HG02763 (cell line): ENCODE measurements around the gene PLEKHA5.
"Not testable (repeated sequence)": the region's sequence is repeated elsewhere in the genome, so short reads cannot be mapped to it uniquely, and the experiment has no call there.

ENCODE experiments used
- ATAC-seq: cut with Tn5 transposase; IDR thresholded peaks from one replicate; pipeline ENCODE4 v1.9.1; 2021; ENCODE audit warnings: mild to moderate bottlenecking, moderate library complexity; ENCODE audit not compliant: unreplicated experiment

The PLEKHA5 gene

GRCh38 chr12:19305621-19306020 is 176.1 kb downstream of the PLEKHA5 start:
- ATAC-seq = not testable (repeated sequence)

GRCh38 chr12:19306366-19306765 is 176.8 kb downstream of the PLEKHA5 start:
- ATAC-seq = no peak

GRCh38 chr12:19307451-19307850 is 177.9 kb downstream of the PLEKHA5 start:
- no peak for ATAC-seq

- no peak for ATAC-seq
Measured at GRCh38 chr12:19311165-19311564, 181.6 kb downstream of the PLEKHA5 start.

DNA sequence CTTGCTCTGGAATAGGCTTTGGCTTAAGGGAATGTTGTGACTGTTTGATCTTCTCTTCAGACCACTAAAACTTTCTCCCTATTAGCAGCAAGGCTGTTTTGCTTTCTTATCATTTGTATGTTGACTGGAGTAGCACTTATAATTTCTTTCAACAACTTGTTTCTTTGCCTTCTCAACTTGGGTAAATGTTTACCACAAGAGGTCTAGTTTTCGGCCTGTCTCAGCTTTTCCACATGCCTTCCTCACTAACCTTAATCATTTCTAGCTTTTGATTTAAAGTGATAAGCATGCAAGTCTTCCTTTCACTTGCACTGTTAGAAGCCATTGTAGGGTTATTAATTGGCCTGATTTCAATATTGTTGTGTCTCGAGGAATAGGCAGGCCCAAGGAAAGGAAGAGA is 183.1 kb downstream of the PLEKHA5 start:
- ATAC-seq = no peak

DNA sequence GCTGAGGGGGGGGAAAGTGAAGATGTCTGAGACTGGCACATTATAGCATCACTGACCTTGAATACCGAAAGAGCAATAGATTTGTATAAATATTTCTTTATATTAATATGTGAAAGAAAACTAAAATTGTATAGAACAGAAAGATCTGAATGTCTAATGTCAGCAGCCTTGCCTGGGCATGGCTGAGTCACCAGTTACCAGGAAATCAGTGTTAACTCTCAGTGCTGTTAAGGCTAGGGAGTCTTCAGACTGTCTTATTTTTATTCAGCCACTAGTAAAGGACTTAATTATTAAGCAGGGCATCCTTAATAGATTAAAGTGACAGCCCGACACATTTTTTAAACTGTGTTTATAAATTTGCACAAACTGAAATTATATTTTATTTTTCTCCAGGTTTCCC is 186.9 kb downstream of the PLEKHA5 start:
- ATAC-seq = no peak

DNA sequence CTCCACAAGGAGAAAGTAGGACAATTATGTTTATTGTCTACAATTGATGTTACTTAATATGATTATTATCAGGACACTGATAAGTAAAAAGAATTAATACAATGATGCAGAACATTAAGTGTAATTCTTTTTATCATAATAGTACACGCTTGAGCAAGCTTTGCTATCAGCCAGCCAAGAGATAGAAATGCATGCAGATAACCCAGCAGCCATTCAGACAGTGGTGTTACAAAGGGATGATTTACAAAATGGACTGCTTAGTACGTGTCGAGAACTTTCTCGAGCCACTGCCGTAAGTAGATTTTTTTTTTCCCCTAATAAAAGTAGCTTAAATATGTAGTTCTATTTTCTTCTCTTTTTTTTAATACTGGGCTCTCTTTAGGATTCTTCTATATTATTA is 192.8 kb downstream of the PLEKHA5 start:
- no peak for ATAC-seq

DNA sequence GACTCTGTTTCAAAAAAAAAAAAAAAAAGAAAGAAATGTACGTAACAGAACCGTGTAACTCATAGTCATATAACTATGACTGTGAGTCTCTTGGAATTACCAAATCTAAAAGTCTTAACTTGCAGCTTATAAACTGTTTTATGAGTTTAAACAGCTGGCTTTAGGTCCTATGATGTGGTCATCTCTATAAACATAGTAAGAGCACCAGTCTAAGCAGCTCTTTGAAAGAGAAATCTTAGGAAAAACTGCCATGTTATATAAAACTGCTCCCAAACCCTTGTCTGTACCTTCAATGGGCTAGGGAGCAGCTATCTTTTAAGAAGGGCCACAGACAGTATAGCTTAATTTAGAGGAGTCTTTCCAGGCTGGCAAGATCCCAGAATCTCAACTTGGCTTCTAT is 194.3 kb downstream of the PLEKHA5 start:
- no peak for ATAC-seq

DNA sequence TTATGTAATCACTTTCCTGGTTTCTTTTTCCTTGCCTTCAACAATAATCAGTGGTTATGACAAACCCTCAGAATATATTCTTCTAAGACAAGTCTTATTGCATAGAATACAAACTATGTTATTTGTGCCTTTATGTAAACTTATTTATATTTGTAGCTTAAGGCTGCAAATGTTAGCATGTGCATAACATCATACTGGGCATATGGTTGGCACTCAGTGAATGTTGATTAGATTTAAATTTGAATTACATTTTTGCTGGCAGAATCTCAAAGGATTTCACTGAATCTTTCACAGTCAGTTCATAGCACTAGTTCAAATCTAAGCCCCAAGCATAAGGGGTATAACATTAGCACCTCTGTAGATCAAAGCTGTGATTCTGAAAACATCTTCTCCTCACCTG is 196.6 kb downstream of the PLEKHA5 start:
- no peak for ATAC-seq

GRCh38 chr12:19332196-19332595 is 202.7 kb downstream of the PLEKHA5 start:
- ATAC-seq = no peak

DNA sequence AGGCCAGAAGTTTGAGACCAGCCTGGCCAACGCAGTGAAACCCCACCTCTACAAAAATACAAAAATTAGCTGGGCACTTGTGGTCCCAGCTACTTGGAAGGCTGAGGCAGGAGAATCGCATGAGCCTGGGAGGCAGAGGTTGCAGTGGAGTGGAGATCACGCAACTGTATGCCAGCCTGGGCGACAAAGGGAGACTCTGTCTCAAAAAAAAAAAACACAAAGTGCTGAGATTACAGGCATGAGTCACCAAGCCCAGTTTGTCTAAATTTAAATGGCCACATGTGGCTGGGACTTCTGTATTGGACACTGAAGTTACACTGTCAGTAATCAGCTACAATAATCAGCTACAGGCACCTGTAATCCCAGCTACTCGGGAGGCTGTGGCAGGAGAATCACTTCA is 208.9 kb downstream of the PLEKHA5 start:
- no peak for ATAC-seq

- ATAC-seq = not testable (repeated sequence)
Measured at GRCh38 chr12:19350850-19351249, 221.3 kb downstream of the PLEKHA5 start.

- ATAC-seq = no peak
Measured at GRCh38 chr12:19351346-19351745, 221.8 kb downstream of the PLEKHA5 start.

- no peak for ATAC-seq
Measured at GRCh38 chr12:19369691-19370148, 240.2 kb downstream of the PLEKHA5 start.

DNA sequence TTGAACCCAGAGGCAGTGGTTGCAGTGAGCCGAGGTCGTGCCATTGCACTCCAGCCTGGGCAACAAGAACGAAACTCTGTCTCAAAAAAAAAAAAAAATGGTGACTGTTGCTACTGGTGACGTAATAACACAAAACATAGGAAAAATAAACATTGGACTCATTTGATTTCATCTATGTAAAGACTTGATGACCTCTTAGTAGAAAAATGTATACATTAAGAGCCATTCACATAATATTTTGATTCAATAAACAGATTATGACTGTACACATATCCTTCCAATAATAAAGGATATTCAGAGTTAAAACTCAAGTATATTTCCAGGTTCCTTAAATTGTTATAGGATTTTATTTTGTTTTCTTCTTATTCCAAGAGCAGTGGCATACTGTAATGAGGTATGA is 244.1 kb downstream of the PLEKHA5 start:
- ATAC-seq = no peak

- no peak for ATAC-seq
Measured at GRCh38 chr12:19375888-19376287, 246.4 kb downstream of the PLEKHA5 start.

GRCh38 chr12:19376691-19377090 is 247.2 kb downstream of the PLEKHA5 start:
- ATAC-seq = no peak

- ATAC-seq = peak; percentile 96
Measured at GRCh38 chr12:19382111-19382526, 252.6 kb downstream of the PLEKHA5 start.

GRCh38 chr12:19382563-19382962 is 253.0 kb downstream of the PLEKHA5 start:
- no peak for ATAC-seq

GRCh38 chr12:19387161-19387560 is 257.6 kb downstream of the PLEKHA5 start:
- no peak for ATAC-seq

DNA sequence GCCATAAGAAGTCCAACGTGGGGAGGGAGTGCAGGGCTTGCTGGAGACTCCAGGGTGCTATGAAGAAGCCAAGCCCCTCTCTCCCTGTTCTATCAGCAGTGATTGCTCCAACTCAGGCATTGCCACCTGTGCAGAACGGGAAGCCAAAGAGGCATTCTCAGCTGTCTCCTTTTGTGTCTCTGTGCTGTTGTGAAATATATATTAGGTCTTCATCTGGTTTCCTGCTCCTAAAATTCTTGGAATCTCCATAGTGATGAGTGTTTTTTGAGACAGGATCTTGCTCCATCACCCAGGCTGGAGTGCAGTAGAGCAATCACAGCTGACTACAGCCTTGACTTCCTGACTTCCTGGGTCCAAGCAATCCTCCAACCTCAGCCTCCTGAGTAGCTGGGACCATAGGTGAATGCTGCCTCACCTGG is 258.6 kb downstream of the PLEKHA5 start:
- no peak for ATAC-seq

DNA sequence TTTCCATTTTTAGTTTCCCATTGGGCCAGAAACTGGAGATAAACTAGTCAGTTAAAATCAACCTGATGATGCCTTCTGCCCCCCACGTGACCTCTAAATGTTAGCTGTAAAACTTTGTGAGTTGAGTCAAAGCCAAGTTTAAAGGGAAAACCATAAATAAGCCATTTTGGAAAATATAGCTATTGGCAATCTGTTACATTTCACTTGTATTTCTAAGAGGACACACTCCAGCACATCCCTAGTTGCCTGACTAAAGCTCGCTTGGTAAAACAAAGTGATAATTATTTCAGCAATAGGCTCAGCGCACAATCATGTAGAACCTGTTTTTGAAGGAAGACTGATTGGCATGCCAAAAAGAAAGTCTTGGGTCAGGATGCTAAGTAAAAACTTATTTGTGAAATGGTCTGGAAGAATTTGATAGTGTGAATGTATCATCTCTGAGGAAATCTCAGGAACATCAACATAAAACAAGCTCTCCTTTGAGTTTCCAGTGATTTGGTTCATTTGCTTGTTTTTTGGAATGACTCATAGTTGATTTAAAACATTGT is 260.6 kb downstream of the PLEKHA5 start:
- ATAC-seq = no peak

GRCh38 chr12:19392644-19393043 is 263.1 kb downstream of the PLEKHA5 start:
- not testable (repeated sequence) for ATAC-seq
